Measurements from ENCODE around the gene TXNRD2.

- no peak for TF ChIP-seq EGR1 (IDR thresholded peaks at IDR 0.05)
- no peak for TF ChIP-seq NFIC (IDR thresholded peaks at IDR 0.05)
- TF ChIP-seq REST (IDR thresholded peaks at IDR 0.05; ENCODE audit: low read depth) = no peak
- no peak for TF ChIP-seq CEBPB (IDR thresholded peaks at IDR 0.05)
- no peak for TF ChIP-seq TCF12 (IDR thresholded peaks at IDR 0.05; ENCODE audit: low read depth)
- TF ChIP-seq EP300 (IDR thresholded peaks at IDR 0.05; ENCODE audit: borderline replicate concordance) = no peak
- TF ChIP-seq YY1 (IDR thresholded peaks at IDR 0.05; ENCODE audit: low read depth) = no peak
- no peak for TF ChIP-seq MAX (IDR thresholded peaks at IDR 0.05)
- TF ChIP-seq RAD21 (IDR thresholded peaks at IDR 0.05; ENCODE audit: low read depth) = no peak
- TF ChIP-seq CREB1 (IDR thresholded peaks at IDR 0.05; ENCODE audit: low read depth) = no peak
- no peak for TF ChIP-seq TAF1 (IDR thresholded peaks at IDR 0.05; ENCODE audit: low read depth)
- no peak for TF ChIP-seq ZBTB7A (IDR thresholded peaks at IDR 0.05; ENCODE audit: low read depth)
- TF ChIP-seq USF1 (IDR thresholded peaks at IDR 0.05) = no peak
Measured at GRCh38 chr22:19972251-19972650, 30.6 kb upstream of the TXNRD2 start.

All from Ishikawa (cell line).